Measurements from ENCODE around the gene MMEL1.
A peak's percentile ranks its signal among the peaks of the same experiment; 100 is the strongest.
"Not testable (repeated sequence)": the region's sequence is repeated elsewhere in the genome, so short reads cannot be mapped to it uniquely, and the experiment has no call there.

MMEL1 gene

DNA sequence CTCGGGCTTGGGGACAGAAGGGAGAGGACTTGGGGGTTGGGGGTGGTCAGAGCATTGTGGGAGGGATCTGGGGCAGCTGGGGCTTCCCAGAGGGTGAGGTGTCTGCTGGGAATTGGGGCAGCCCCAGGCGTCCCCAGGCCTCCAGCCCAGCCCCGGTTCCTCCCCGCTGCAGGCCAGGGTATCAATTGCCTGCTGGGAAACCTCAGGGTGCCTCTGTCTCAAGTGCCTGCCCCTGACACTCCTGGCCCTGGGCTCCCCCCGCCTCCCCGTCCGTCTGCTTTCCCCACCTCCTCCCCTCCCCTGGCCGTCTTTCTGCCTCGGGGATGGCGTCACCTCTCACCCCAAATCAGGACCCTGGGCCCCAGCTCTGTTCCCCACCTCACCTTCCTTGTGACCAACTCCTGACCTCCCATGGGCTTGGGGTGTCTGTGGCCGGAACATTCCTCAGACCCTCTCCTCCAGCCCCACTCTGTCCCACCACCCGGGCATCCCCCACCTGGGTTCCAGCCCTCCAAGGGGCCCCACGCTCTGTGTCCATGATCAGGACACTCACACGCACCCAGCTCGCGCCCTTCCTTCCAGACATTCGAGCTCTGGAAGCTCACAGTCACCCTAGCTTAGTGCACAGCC, 64.5 kb downstream of the MMEL1 start:
- not testable (repeated sequence) for DNase-seq

DNA sequence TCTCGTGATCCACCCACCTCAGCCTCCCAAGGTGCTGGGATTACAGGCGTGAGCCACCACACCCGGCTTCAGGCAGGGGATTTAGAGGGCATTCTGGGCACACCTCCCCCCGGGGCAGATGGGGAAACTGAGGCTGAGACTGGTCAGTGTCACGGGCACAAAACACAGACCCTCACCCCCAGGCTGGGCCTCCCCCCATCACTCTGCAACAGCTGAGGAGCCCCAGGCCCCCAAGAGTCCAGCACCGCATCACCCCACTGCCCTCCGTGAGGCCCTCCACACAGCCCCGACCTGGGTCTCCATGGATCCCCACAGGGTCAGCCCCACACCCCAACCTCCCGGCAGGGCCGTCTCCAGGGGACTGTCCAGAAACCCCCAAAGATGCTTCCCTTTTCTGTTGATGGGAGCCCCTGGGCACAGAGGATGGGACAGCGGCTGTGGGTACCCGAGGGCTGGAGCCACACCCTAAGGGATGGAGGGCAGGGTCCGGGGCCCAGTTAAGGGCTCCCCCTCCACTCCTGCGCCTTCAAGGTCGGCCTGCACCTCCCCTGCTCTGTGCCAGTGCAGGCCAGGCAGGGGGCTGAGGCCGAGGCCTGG, 65.6 kb downstream of the MMEL1 start:
- no peak for DNase-seq

DNA sequence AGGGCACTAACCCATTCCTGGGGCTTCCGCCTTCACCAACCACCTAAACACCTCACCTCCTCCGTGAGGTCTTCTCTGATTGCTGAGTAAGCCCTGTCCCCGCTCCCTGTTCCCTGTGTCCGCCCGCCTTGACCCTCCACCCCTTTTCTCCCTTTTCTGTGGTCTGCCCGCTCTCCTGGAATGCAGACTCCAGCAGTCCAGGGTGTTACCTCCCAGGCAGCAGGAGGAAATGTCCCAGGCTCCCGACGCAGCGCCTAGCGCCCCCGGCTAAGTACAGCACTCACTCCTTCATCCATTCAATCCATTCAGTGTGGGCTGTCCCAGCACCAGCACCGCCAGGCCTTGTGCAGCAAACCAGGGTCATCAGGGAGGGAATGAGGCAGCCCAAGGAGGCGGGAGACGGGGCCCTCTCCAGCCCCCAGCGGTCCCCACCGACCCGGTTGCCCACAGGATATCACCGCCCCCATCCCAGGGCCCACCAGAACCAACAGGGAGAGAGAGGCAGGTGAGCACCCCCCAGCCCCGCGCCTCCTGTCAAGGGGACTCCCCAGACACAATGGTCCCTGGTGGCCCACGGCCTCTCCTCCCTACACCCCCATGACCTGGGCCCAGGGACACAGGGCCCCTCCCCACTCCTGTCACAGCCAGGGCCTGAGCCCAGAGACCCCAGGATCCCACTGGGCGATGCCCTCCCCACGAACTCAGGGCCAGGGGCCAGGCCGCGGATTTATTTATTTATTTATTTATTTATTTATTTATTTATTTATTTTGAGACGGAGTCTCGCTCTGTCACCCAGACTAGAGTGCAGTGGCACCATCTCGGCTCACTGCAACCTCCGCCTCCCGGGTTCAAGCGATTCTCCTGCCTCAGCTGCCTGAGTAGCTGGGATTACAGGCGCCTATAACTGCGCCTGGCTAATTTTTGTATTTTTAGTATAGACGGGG, 66.4 kb downstream of the MMEL1 start:
- no peak for DNase-seq

DNA sequence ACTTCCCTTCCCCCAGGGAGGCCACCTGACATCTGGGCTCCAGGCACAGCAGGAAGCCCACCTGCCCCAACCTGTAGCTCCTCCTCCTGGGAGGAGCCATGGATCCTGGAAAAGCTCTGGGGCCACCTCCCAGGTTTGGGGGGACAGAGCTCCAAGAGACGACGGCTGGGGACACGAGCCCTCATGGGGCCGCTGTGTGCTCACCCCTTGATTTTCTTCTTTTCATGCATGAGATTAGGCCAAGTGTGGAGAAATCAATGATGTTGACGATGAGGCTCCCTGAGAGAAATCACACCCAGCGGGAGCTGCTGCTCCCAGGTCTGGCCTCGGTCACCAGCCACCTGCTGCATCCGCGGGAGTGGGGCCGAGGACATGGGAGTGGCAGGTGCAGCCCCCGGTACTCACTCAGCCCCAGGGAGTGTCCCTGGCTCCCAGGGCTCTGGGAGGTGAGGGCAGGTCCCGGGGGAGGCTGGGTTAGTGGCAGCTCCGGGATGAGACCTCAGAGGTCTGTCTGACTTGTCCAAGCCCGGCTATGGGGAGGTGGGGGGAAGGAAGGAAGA, 67.9 kb downstream of the MMEL1 start:
- no peak for DNase-seq

DNA sequence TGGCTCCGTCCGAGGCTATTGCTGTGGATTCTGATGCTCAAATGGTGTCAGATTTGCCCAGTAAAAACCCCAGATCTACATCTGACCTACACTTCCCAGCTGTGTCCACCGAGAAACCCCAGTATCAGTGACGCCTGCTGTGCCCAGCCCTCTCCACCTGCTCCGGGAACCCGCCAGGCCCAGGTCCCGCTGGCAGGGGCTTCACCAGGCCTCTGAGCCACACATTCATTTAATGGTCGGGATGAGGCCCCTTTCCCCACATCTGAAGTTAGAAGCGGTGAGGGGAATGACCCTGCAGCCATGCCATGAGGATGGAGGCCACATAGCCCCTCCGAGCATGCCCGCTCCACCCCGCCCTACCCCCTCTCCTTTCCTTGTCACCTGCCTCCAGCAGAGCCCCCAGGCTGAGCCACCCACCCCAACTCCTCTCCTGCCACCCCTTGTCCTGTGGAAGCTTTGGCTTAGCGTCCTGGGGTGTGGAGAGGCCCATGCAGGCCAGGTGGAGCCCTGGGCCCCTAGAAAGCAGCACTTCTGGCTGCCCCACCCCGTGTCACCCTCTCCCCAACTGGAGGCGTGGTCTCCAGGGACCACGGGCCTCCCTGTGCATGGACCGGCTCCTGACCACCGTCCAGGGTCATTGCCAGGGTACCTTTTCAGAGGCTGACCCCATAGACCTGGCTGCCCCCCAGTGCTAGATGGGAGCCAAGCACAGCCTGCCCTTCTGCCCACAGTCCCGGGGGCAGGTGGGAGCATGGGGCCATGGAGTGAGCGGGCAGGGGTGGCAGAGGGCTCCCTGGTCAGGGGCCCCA, 68.6 kb downstream of the MMEL1 start:
- DNase-seq: no peak

DNA sequence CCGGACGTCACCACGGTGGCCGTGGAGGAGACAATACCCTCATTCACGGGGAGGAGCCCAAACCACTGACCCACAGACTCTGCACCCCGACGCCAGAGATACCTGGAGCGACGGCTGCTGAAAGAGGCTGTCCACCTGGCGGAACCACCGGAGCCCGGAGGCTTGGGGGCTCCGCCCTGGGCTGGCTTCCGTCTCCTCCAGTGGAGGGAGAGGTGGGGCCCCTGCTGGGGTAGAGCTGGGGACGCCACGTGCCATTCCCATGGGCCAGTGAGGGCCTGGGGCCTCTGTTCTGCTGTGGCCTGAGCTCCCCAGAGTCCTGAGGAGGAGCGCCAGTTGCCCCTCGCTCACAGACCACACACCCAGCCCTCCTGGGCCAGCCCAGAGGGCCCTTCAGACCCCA, 69.6 kb downstream of the MMEL1 start:
- no peak for DNase-seq

DNA sequence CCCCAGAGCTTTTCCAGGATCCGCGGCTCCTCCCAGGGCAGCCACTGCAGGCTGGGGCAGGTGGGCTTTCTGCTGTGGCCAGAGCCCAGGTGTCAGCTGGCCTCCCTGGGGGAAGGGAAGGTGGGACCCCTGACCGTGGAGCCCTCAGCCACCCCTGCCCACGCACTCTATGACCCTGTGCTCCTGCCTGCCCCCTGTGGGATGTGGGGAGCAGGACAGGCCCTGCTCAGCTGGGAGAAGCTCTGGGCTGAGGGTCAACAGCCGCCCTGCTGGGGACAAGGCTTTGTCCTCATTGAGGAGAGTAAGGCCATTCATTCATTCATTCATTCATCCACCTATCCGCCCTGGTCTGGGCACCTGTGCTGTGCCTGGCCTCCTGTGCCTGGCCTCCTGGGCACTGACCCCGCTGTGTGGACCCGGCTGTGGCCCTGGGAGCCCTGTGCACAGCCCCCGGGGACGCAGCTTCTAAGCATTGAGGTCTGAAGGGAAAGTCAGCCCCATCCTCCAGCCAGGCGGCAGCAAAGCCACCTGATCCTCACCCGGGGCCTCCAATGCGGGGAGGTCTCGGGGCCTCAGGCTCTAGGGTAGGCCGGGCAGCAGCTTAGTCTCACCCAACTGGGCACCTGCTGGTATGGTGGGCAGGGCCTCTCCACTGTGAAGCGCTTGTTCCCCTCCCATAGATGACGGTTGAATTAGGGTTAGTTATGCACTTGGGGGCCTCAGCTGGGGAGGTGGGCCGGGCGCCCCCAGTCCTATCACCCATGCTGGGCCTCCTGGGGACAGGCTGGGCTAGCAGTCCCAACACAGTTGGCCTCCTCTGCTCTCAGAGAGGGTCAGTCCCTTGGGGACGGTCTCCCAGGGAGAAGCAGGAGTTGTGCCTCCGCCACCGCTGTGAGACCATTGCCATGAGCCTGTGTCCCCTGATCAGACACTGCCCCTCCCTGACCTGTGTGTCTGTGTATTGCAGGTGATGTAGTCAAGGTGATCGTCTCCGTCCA, 70.6 kb downstream of the MMEL1 start:
- no peak for DNase-seq

DNA sequence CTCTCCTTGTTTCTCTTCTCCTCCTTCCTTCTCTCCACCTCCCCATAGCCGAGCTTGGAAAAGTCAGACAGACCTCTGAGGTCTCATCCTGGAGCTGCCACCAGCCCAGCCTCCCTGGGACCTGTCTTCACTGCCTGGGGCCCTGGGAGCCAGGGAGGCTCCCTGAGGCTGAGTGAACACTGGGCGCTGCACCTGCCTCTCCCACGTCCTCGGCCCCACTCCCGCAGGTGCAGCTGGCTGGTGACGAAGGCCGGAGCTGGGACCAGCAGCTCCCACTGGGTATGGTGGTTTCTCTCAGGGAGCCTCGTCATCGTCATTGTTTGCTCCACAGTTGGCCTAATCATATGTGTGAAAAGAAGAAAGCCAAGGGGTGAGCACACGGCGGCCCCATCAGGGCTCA, 71.4 kb downstream of the MMEL1 start:
- no peak for DNase-seq

DNA sequence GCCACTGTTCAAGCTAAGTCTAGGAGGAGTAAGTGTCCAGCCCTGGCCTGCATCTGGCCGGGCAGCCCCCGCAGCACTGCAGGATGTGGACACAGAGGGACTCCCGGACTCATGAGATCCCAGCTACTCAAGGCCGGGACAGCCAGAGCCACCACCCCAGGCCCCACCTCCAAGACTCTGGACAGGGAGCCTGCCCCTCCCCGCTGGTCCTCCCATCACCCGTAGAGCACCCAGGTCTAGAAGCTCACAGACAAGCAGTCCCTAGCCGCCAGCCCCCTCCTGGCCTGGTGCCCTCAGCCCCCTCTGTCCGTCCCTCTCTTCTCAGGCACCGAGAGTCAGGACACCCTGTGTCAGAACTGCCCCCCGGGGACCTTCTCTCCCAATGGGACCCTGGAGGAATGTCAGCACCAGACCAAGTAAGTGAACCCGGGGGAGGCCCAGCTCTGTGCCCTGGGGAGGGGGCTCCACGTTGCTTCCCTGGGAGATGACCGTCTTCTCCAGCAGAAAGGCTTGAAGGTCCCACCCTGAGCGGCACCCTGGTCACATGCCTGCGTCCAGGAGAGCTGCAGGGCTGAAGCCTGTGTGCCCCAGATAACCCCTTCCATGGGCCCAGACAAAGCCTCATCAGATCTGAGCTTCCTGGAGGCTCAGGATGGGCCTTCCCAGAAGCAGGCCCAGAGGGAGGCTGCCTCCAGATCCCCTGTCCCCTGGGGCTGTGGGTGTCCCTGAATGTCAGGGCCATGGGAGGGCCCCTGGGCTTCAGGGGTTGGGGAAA, 72.3 kb downstream of the MMEL1 start:
- DNase-seq: no peak

DNA sequence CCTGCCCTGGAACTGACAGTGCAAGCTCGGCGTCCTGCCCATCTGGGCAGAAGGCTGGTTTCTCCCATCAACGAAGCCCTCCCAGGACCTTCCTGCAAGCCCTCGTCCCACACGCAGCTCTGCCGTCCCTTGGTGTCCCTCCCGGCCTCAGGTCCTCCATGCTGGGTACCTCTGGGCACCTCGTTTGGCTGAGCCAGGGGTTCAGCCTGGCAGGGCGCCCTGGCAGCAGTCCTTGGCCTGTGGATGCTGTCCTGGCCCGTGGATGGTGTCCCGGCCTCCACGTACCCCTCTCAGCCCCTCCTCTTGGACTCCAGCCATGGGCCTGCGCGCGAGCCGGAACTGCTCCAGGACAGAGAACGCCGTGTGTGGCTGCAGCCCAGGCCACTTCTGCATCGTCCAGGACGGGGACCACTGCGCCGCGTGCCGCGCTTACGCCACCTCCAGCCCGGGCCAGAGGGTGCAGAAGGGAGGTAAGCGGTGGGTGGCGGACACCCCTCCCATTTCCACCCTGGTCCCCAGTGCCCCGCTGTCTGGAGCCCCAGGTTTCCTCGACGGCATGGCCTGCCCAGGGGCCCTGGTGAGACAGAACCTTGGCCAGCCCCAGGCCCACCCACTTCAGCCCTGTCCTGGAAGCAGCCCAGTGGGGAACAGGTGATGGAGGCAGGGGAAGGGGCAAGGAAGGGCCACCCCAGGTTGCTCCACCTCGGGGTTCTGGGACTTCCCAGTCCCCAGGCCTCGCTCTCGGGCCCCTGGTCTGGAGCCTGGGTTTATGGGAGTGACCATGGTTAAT, 73.1 kb downstream of the MMEL1 start:
- no peak for DNase-seq

DNA sequence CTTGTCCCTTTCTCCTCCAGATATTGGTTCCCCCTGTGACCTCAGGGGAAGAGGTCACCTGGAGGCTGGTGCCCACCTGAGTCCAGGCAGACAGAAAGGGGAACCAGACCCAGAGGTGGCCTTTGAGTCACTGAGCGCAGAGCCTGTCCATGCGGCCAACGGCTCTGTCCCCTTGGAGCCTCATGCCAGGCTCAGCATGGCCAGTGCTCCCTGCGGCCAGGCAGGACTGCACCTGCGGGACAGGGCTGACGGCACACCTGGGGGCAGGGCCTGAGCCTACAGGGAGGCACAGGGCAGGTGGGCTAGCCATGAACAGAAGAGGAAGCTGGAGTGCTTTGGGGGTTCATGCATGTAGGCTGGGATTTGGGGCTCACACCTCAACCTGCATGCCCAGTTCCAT, 74.0 kb downstream of the MMEL1 start:
- DNase-seq: no peak

DNA sequence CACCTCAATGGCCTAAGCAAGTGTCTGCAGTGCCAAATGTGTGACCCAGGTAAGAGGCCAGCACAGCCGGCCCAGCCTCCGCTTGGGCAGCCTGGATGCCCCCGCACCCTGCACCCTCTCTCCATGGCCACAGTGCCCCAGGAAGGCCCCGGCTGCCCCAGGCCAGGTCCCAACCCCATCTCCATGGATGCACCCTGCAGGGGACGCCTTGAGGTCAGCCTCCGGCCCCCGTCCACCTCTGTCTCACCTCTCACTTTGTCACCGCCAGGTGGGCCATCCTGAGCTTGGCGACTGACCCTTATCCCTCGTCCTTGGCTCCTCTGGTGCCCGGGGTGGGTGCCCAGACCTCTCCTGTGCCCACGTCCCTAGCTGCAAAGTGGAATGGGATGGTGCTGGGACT, 74.4 kb downstream of the MMEL1 start:
- DNase-seq: no peak

DNA sequence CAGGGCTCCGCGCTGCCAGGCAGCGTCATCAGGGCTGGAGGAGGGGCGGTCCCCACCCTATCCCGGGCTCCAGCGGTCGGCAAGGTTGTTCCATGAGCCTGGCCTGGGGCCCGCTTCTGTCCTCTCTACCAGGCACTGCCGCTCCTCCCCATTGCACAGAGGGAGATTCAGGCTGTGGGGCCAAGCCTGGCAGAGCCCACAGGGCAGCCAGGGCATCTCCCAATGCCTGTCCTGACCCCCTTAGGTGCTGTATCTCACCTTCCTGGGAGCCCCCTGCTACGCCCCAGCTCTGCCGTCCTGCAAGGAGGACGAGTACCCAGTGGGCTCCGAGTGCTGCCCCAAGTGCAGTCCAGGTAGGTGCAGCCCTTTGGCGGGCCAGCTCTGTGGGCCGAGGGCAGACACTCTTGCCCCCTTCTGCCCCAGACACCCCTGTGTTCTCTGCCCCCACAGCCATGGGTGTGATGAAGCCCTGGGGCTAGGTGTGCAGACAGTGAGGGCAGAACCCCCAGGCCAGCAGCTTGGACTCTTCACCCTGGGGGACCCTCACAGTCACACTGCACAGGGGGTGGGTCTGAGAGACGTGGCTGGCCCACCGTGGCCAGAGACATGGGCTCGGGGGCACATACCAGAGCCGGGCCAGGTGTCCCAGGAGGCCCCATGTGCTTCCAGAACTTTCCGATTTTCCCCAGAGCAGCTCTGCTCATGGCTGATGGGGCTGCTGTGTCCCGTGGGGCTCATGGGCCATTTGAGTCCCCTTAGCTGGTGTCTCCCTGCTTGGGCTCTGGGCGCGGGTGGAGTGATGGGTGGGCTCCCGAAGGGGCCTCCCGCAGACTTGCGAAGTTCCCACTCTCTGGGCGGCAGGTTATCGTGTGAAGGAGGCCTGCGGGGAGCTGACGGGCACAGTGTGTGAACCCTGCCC, 75.1 kb downstream of the MMEL1 start:
- DNase-seq: no peak

DNA sequence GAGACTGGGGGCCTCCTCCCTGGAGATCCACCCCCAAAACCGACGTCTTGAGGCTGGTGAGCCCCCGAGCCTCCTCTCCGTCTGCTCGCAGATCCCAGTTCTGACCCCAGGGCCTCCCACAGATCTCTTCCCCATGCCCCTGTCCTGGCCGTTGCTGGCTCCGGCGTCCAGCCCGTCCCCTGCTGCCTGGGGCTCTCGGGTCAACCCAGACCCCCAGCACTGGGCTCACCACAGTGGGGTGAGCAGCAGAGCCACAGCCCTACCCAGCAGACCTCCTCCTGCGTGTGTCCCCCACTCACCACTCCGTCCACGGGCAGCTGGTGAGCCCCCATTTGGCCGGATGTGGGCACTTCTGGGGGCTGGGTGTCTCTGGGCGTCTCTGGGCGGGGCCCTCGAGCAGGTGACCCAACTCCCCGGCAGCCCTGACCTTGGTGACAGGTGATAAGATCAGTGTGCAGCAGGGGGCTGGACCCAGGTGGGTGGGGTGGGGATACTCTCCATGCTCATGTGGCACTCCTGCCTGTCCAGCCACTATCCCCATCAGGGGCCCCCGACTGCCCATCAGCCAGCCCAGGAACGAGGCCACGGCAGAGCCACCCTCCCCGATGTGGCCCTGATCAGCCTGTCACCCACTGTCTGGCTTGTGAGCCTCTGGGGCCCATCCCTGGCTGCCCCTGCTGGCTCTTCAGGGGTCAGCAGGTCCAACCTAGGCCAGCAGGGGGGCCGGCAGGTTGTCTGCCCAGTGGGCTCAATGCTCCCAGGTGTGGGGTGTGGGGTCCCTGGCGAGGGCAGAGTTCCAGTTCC, 75.9 kb downstream of the MMEL1 start:
- DNase-seq: peak; percentile 47

DNA sequence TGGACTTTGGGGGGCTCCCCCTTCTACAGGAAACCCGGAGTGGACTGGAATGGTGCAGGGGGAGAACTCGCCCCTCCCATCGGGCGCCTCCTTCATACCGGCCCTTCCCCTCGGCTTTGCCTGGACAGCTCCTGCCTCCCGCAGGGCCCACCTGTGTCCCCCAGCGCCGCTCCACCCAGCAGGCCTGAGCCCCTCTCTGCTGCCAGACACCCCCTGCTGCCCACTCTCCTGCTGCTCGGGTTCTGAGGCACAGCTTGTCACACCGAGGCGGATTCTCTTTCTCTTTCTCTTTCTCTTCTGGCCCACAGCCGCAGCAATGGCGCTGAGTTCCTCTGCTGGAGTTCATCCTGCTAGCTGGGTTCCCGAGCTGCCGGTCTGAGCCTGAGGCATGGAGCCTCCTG, 76.5 kb downstream of the MMEL1 start, which contains the start of gene TNFRSF14:
Gene TNFRSF14 (plus strand): TSS at position 95 of the 401 bp plus-strand sequence. CDS start 294 bp downstream, at position 389.
- peak; percentile 74 for DNase-seq

DNA sequence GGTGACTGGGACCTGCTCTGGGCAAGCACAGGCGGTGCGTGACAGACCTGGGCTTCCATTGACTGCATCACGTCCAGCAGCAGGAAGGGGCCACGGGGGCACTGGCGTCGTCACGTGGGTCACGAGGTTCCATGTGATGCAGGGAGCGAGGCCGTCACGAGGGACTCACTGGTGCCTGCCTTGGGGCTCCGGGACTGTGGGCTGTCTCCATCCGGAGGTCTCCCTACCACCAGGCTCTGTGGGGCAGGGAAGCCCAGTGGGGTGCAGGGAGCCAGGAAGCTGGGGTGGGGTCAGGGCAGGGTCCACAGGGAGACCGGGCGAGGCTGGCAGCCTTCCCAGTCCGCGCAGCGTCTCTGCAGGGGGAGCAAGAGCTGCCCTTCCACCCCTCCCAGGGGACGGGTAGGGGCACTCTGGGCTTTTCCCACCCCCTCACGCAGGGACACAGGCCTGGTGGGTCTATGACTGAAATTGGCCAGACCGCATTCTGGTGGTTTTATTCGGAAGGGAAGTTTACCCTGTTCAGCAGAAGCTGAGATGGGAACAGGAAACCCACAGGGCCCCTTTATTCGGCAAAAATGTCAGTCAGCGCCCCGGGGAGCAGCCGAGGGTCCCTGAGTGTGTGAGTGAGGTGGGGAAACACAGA, 77.1 kb downstream of the MMEL1 start:
- DNase-seq: peak; percentile 84

All from CD4-positive, alpha-beta T cell treated with Interferon gamma for 1 hour (primary cell).